A549 (cell line): ENCODE results near the gene GJD3. TPM values are rescaled to one million over a fixed set of nuclear protein-coding genes. Genes with fewer than 3 reads are reported as not detected.
"Not testable (repeated sequence)": the region's sequence is repeated elsewhere in the genome, so short reads cannot be mapped to it uniquely, and the experiment has no call there.

Experiments used
- ATAC-seq, 2 experiments: fragments of 200-7000 bp in 1 of 2; fragments of >200 bp in 1 of 2; cut with Nextera tagmentation in 1 of 2; cut with Tn5 transposase in 1 of 2; 3 replicates each; pipeline versions ENCODE4 v1.8.0 to v1.9.1; 2018 to 2020; ENCODE audit warnings: mild to moderate bottlenecking in 1 of 2, moderate library complexity in 1 of 2
- CTCF ChIA-PET: fragments of 300-600 bp; sonication (Branson Sonifier 250); formaldehyde crosslinking; extraction: SDS; loops from one replicate; lab custom pipeline; 2021; ENCODE audit warnings: antibody characterized with exemption, inconsistent platforms; lab: Yijun Ruan, JAX
- POLR2A ChIA-PET: fragments of 350-600 bp; formaldehyde crosslinking; extraction: SDS; loops from one replicate; lab custom pipeline; 2021; ENCODE audit warnings: antibody characterized with exemption, inconsistent platforms; lab: Yijun Ruan, JAX
- DNase-seq, 2 experiments: peaks; one replicate each; pipeline versions ENCODE4 v3.0.0 to v3.0.0-alpha.2; 2011 to 2016; ENCODE audit warnings: low read depth in 1 of 2, low spot score in 1 of 2
- FAIRE-seq: peaks from 2 replicates; lab custom pipeline; 2011; peaks lifted over from hg19 to GRCh38; lab: Jason Lieb, UNC
- H3K27ac ChIP-seq, 2 experiments: fragments of >200 bp; sonication (Bioruptor Twin); formaldehyde crosslinking; 3 replicates each; pipeline ENCODE4 v1.5.1; 2016 to 2017
- H3K4me1 ChIP-seq: fragments of >200 bp; sonication (Bioruptor Twin); formaldehyde crosslinking; 3 replicates; pipeline ENCODE4 v1.6.1; 2016
- H3K4me2 ChIP-seq: fragments of >200 bp; sonication (Bioruptor Twin); formaldehyde crosslinking; 3 replicates; pipeline ENCODE4 v1.6.1; 2016
- H3K4me3 ChIP-seq: fragments of >200 bp; sonication (Bioruptor Twin); formaldehyde crosslinking; 3 replicates; pipeline ENCODE4 v1.5.1; 2016
- H3K9me3 ChIP-seq: fragments of >200 bp; sonication (Bioruptor Twin); formaldehyde crosslinking; 3 replicates; pipeline ENCODE4 v1.6.1; 2016
- ATOH8 ChIP-seq: fragments of 250-450 bp; sonication (Bioruptor Pico); IDR thresholded peaks from 2 replicates; pipeline ENCODE4 v1.5.0; 2020; ENCODE audit warnings: low read depth, mild to moderate bottlenecking, moderate library complexity
- CBX2 ChIP-seq: fragments of 200-600 bp; sonication (generic); IDR thresholded peaks from 2 replicates; pipeline ENCODE4 v1.6.1; 2016; ENCODE audit warnings: low read depth, mild to moderate bottlenecking, borderline replicate concordance
- CEBPB ChIP-seq, 2 experiments: fragments of >200 bp in 1 of 2; sonication (Bioruptor Twin) in 1 of 2; formaldehyde crosslinking in 1 of 2; IDR thresholded peaks; 2 replicates each; pipeline ENCODE4 v1.6.1; 2012 to 2016
- ELK1 ChIP-seq: fragments of 150-350 bp; IDR thresholded peaks from 2 replicates; pipeline ENCODE4 v1.6.1; 2014; ENCODE audit warnings: low read depth, mild to moderate bottlenecking, low read length
- EP300 ChIP-seq, 2 experiments: fragments of >200 bp; sonication (Bioruptor Twin); formaldehyde crosslinking; IDR thresholded peaks; 2 replicates in 1 of 2; 3 replicates in 1 of 2; pipeline ENCODE4 v1.6.1; 2016 to 2017
- HOXB5 ChIP-seq: fragments of 250-450 bp; sonication (Bioruptor Pico); IDR thresholded peaks from 2 replicates; pipeline ENCODE4 v1.5.0; 2020; ENCODE audit warnings: mild to moderate bottlenecking, moderate library complexity
- KDM1A ChIP-seq: fragments of 200-600 bp; sonication (generic); IDR thresholded peaks from 2 replicates; pipeline ENCODE4 v1.6.1; 2016; ENCODE audit warnings: low read depth, mild to moderate bottlenecking
- KDM5A ChIP-seq: fragments of 200-600 bp; sonication (generic); IDR thresholded peaks from 2 replicates; pipeline ENCODE4 v1.6.1; 2016; ENCODE audit warnings: antibody characterized with exemption, mild to moderate bottlenecking
- MAZ ChIP-seq: fragments of 150-350 bp; IDR thresholded peaks from 2 replicates; pipeline ENCODE4 v1.6.1; 2014; ENCODE audit warnings: antibody characterized with exemption, low read depth, low read length, borderline replicate concordance
- NR3C1 ChIP-seq: fragments of >200 bp; sonication (Bioruptor Twin); formaldehyde crosslinking; IDR thresholded peaks from 3 replicates; pipeline ENCODE4 v1.6.1; 2017
- RCOR1 ChIP-seq: fragments of 150-350 bp; IDR thresholded peaks from 2 replicates; pipeline ENCODE4 v1.6.1; 2014; ENCODE audit warnings: antibody characterized with exemption, low read length, low read depth
- REST ChIP-seq: fragments of 200-600 bp; sonication (generic); IDR thresholded peaks from 2 replicates; pipeline ENCODE4 v1.6.1; 2016; ENCODE audit warnings: antibody characterized with exemption, mild to moderate bottlenecking, moderate library complexity
- SMC3 ChIP-seq: fragments of >200 bp; sonication (Bioruptor Twin); formaldehyde crosslinking; IDR thresholded peaks from 3 replicates; pipeline ENCODE4 v1.6.1; 2018; ENCODE audit warnings: inconsistent platforms
- SREBF2 ChIP-seq: fragments of 450-650 bp; IDR thresholded peaks from 2 replicates; pipeline ENCODE4 v1.6.1; 2014; ENCODE audit warnings: mild to moderate bottlenecking, moderate library complexity
- TFCP2L1 ChIP-seq: fragments of 250-450 bp; sonication (Bioruptor Pico); IDR thresholded peaks from 2 replicates; pipeline ENCODE4 v1.5.0; 2021; ENCODE audit warnings: mild to moderate bottlenecking
- WGBS: methylation state at CpG from one replicate; pipeline ENCODE4 v1.1.6; 2017; ENCODE audit errors: missing lambda C conversion rate; 5-methylcytosine and 5-hydroxymethylcytosine counted together
- polyA plus RNA-seq, 4 experiments: library from polyadenylated mRNA; depleted of rRNA in 3 of 4; stranded (reverse); fragments of >200 nt; fragmentation: RNase III in 1 of 4; extraction: RNeasy Plus Mini Kit Qiagen cat#74134 plus additional on column Dnase treatment in 1 of 4; gene quantifications; 2 replicates in 3 of 4; 3 replicates in 1 of 4; pipeline ENCODE4 v1.2.3, GENCODE V29; 2011 to 2017

GJD3 gene
- polyA plus RNA-seq, 2 of the 4 experiments (the other 2 are of a cell fraction), result 0.09 to 0.40 TPM

GRCh38 chr17:40411821-40412220 is 47.3 kb upstream of the GJD3 start:
- no peaks in the 10 kb centered on the region for H3K9me3 ChIP-seq
- POLR2A ChIA-PET, result interaction anchor here (0.8 kb wide), 1 partner anchor 49 kb away, joined by 3 read pairs; no protein-coding TSS in a partner anchor
- no peak overlapping the region for H3K4me3 ChIP-seq
- TF ChIP-seq CEBPB (IDR thresholded peaks at IDR 0.05) (peak in 1 of 2 experiments; percentile 39; a peak in 1 of 4 replicates), KDM5A (no peak), HOXB5 (CRISPR knock-in tag) (no peak)
- no peak for FAIRE-seq
- DNase-seq, result no peak
- WGBS, result 90% methylated on average over 4 of the region's 4 CpGs
- CTCF ChIA-PET, result interaction anchor here (0.6 to 15.1 kb wide), 16 partner anchors 12 to 148 kb away, joined by 3 to 284 read pairs (median 4); partner anchors contain the start of gene GJD3
- peaks cover 25% of the 10 kb centered on the region for H3K4me1 ChIP-seq
- no peak overlapping the region for H3K4me2 ChIP-seq
- H3K27ac ChIP-seq, result 0 out of 6 replicates have a peak overlapping the region, but pooled peaks of 1 of the 2 experiments have one; percentile 2
- ATAC-seq, result no peak

- H3K27ac ChIP-seq, result 0 out of 6 replicates have a peak overlapping the region, but pooled peaks of 1 of the 2 experiments have one; percentile 15
- no peak overlapping the region for H3K4me3 ChIP-seq
- ChIA-PET POLR2A (no interaction called here), CTCF (interaction anchor here (0.8 to 15.1 kb wide), 11 partner anchors 9 to 150 kb away, joined by 3 to 284 read pairs (median 7); partner anchors contain the start of gene GJD3)
- H3K4me1 ChIP-seq, result peaks cover 14% of the 10 kb centered on the region
- DNase-seq (no peak), ATAC-seq (no peak), FAIRE-seq (no peak)
- TF ChIP-seq RCOR1, result no peak
- no peak for TF ChIP-seq ELK1
- no peak for TF ChIP-seq CEBPB (IDR thresholded peaks at IDR 0.05)
- no peak for TF ChIP-seq EP300 (IDR thresholded peaks at IDR 0.05)
- TF ChIP-seq ATOH8 (CRISPR knock-in tag), result no peak
- TF ChIP-seq MAZ, result no peak
- no peak for TF ChIP-seq SREBF2
- no peak for TF ChIP-seq REST
- TF ChIP-seq SMC3, result no peak
- no peak for TF ChIP-seq KDM1A
- TF ChIP-seq HOXB5 (CRISPR knock-in tag), result no peak
- TF ChIP-seq CBX2, result no peak
- TF ChIP-seq TFCP2L1 (CRISPR knock-in tag), result no peak
- TF ChIP-seq NR3C1, result no peak
- H3K9me3 ChIP-seq, result no peaks in the 10 kb centered on the region
- WGBS, result 98% methylated on average over 1 of the region's 1 CpG
- H3K4me2 ChIP-seq, result no peak overlapping the region
These were observed 45.5 kb upstream of the GJD3 start for GRCh38 chr17:40410082-40410481.

GRCh38 chr17:40409540-40409939 is 45.0 kb upstream of the GJD3 start:
- FAIRE-seq, ATAC-seq: not testable (repeated sequence)

More at GRCh38 chr17:40409540-40409939, 45.0 kb upstream of the GJD3 start:
- TF ChIP-seq CEBPB (IDR thresholded peaks at IDR 0.05), result peak in 1 of 2 experiments; percentile 47; a peak in 1 of 4 replicates
- CTCF ChIA-PET, result interaction anchor here (0.9 to 15.1 kb wide), 10 partner anchors 10 to 151 kb away, joined by 3 to 284 read pairs (median 7); partner anchors contain the start of gene GJD3
- DNase-seq, H3K9me3 ChIP-seq, H3K4me3 ChIP-seq, H3K4me2 ChIP-seq: not testable (repeated sequence)
- Histone ChIP-seq H3K27ac (0 out of 6 replicates have a peak overlapping the region, but pooled peaks of 1 of the 2 experiments have one; percentile 15), H3K4me1 (peaks cover 11% of the 10 kb centered on the region)
- 93% methylated on average over 4 of the region's 4 CpGs for WGBS
- POLR2A ChIA-PET, result interaction anchor here (0.7 kb wide), 1 partner anchor 124 kb away, joined by 3 read pairs; no protein-coding TSS in a partner anchor
